Stomach (tissue), 4 donors: ENCODE data around the gene EIF4A3.

Experiments used
- CTCF ChIP-seq, 7 experiments: fragments of 450-650 bp in 4 of 7; fragments of 200-600 bp in 3 of 7; sonication (generic) in 3 of 7; IDR thresholded peaks; one replicate each; pipeline ENCODE4 v1.5.1; 2016 to 2019; ENCODE audit warnings: antibody characterized with exemption in 7 of 7, control low read depth in 2 of 7, mild to moderate bottlenecking in 1 of 7
- POLR2A ChIP-seq, 4 donors: fragments of 450-650 bp; IDR thresholded peaks; one replicate each; pipeline ENCODE4 v1.6.1; 2016; ENCODE audit warnings: antibody characterized with exemption in 4 of 4, control low read depth in 2 of 4, mild to moderate bottlenecking in 1 of 4, moderate library complexity in 1 of 4
- POLR2AphosphoS5 ChIP-seq, 3 donors: sonication (generic); formaldehyde crosslinking; IDR thresholded peaks; one replicate each; pipeline ENCODE4 v1.6.1; 2016; ENCODE audit warnings: antibody characterized with exemption in 3 of 3

- TF ChIP-seq POLR2AphosphoS5 (IDR thresholded peaks at IDR 0.05) (no peak), POLR2A (IDR thresholded peaks at IDR 0.05) (no peak), CTCF (IDR thresholded peaks at IDR 0.05) (no peak)
These were observed 29.2 kb downstream of the EIF4A3 start for GRCh38 chr17:80117491-80118401.
